GM19099 (cell line): ENCODE data around the gene TSPO2.

ENCODE experiments used
- POLR2A ChIP-seq: IDR thresholded peaks from 3 replicates; pipeline ENCODE4 v1.6.1; 2011; ENCODE audit warnings: low read depth; ENCODE audit not compliant: insufficient read length; ENCODE audit errors: extremely low read depth

The TSPO2 gene

DNA sequence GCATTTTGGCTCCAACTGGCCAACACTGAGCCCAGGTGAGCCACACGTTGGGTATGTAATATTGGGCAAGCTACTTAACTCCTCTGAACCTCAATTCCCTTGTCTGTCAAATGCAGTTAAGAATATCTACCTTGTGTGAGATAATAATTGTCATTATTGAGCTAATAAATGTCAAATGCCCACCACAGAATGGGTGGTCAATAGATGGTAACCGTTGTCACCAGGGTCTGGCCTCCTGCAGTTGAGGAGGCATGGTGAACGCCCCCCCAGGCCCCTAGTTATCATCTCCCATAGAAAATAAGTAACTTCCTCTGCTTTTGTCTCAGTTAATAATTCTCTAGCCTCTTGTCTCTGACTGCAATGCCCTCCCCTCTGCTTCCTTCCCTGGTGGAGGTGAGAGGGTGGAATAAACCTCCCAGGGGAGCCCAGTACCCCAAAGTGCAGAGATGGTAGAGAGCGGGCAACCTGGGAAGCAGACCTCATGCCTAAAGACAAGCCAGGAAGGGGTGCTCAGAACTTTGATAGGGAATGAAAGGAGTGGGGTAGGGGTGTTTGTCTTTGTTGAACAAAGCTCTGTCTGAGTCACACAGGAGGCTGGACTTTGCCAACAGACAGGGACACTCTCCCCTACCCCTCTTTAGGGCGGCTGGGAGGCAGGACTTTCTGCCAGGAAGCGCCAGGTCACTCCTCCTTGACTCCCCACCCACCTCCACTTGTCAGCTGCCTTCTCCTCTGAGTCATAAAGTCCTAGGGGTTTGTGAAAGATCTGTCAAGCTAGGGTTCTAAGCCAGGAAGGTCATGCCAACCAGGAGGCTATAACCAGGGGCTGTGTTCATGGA, 1.9 kb upstream of the TSPO2 start:
- TF ChIP-seq POLR2A: no peak

- TF ChIP-seq POLR2A: no peak
These were observed 1.2 kb upstream of the TSPO2 start for GRCh38 chr6:41040940-41041536.

- no peak for TF ChIP-seq POLR2A
These were observed 884 bp downstream of the TSPO2 start for GRCh38 chr6:41043151-41043550.

GRCh38 chr6:41045664-41046063, 3.4 kb downstream of the TSPO2 start:
- TF ChIP-seq POLR2A: no peak

GRCh38 chr6:41046084-41046483, 3.8 kb downstream of the TSPO2 start:
- TF ChIP-seq POLR2A: no peak

DNA sequence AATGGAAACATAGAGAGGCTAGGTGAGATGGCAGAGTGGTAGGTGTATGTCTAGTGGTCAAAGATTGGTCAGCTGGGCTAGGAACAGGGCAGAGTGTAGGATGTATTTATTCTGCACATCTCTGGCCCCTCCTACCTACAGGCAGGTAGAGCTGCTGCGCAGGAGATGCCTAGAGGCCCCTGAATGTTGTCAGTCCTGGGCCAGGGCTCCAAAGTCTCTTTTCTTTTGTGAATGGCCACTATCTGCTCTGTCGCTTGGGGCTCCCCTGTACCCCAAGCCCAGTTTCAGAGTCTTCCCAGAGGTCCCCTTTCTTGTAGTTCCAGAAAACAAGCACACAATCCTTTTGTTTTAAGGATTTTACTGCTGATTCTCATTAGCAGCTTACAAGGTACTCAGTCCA, 5.0 kb downstream of the TSPO2 start:
- TF ChIP-seq POLR2A: no peak

- no peak for TF ChIP-seq POLR2A
These were observed 5.8 kb downstream of the TSPO2 start for GRCh38 chr6:41047745-41048732.

DNA sequence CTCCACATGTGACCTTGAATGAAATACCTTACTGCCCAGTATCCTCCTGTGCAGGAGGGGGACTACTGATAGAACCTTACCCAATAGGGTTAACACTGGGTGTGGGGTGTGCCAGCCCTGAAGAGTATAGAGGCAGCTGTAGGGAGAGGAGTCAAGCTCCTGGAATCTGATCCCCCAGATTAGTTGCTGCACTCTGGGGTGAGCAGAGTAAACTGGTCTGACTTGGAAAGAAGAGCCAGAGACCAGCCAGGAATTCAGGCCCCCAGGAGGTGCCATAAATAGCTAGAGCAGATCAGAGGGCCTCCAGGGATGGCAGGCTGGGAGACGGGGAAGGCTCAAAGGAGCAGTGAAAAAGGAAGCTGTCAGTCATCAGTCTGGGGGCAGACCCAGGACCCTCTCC, 7.3 kb downstream of the TSPO2 start:
- TF ChIP-seq POLR2A: no peak

- no peak for TF ChIP-seq POLR2A
These were observed 7.7 kb downstream of the TSPO2 start for GRCh38 chr6:41049955-41050354.

DNA sequence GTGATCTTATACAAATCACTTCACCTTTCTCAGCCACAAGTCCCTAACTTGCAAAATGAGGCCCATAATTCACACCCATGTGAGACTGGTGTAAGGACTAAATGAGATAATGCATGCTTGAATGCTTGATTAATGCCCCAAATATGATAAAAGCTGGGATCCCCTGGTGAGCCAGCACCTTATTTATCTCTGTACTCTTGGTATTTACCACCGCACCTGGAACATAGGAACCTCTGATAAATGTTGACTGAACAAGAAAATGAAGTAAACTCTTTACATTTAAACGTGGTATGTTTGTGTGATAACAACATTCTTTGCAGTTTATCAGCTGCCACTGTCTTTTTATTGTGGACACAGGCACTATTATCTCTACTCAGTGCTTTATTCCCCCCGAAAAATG, 8.3 kb downstream of the TSPO2 start:
- no peak for TF ChIP-seq POLR2A

DNA sequence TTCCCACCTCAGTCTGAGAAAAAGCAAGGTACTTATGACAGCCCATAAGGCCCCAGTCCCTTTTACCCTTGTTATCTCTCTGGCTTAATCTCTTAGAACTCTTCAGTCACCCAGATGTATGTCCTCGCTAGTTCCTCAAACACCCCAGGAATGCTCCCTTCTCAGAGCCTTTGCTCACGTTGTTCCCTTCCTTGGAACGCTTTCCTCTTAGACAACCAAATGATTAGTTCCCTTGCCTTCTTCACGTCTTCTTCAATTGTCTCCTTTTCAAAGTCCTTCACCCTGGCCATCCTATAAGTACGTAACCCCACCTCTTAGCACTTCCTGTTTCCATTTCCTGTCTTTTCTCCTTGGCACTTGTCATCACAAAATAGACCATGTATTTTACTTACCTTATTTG, 9.6 kb downstream of the TSPO2 start:
- no peak for TF ChIP-seq POLR2A

GRCh38 chr6:41053041-41053440, 10.8 kb downstream of the TSPO2 start, which contains the start of gene APOBEC2:
TSS of gene APOBEC2 (plus strand) at chr6:41053202. CDS start at chr6:41053348, 146 bp downstream.
- TF ChIP-seq POLR2A: no peak

GRCh38 chr6:41054511-41054910, 12.2 kb downstream of the TSPO2 start:
- no peak for TF ChIP-seq POLR2A

DNA sequence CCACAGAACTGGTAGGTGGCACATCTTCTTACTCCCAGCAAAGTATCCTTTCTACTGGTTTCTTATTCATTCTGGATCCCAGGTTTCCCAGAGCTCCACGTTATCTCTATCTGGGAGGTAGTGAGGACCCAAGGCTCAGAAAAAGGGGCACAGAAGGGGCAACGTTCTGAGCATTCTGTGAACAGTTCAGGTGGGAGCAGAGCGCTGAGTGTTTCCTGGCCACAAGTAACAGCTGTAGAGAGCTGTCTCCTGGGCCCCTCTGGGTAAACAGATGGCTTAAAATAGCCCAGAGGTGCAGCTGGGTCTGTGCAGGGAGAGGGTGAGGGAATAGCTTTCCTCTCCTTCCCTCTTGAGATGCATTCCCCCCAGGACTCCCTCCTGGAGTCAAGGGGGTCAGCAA, 12.9 kb downstream of the TSPO2 start:
- TF ChIP-seq POLR2A: no peak

DNA sequence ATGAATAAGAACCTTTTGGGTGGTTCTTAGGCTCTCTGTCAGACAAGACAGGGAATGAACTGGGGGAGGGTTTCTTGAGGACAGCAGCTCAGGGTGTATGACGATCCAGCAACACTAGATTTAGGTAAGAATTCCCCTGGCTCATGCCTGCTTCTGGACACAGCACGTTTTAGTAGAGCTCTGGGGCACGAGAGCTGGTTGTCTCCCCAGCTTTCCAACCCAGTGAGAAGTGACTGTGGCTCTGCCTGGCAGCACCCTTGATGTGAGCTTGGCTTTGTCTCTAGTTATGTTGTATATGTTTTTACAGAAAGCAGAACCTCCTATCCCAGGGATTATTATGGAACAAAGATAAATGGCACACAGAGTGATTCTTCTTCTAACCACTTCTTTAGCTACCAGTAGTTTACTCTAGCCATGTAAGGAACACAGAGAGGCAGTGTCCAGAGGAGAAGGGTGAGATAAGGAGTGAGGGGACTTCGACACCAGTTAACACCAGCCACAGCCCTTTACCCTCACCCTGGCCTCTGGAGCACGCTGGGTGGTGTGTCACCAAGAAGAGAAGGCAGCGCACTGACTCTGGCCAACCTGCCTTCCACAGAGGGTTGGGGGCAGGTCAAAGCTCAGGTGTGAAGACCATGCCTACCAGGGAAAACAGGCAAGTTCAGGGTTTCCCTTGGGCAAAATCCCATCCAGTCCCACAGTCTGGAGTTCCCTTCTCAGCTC, 14.7 kb downstream of the TSPO2 start:
- no peak for TF ChIP-seq POLR2A

- no peak for TF ChIP-seq POLR2A
These were observed 16.5 kb downstream of the TSPO2 start for GRCh38 chr6:41058783-41059181.
